Lower lobe of right lung (tissue), 2 donors: ENCODE data around the gene ETV6. TPM values are rescaled to one million over a fixed set of nuclear protein-coding genes. Genes with fewer than 3 reads are reported as not detected.

Experiments
- ATAC-seq, 2 donors: fragments of 200-7000 bp; cut with Tn5 transposase; one replicate each; pipeline ENCODE4 v1.9.1; 2020 to 2022; ENCODE audit warnings: mild to moderate bottlenecking in 2 of 2, moderate library complexity in 2 of 2
- DNase-seq: peaks from one replicate; pipeline ENCODE4 v3.0.0-alpha.2; 2020
- H3K27ac ChIP-seq: fragments of 200-600 bp; one replicate; pipeline ENCODE4 v1.8.0; 2022
- H3K27me3 ChIP-seq: fragments of 200-600 bp; one replicate; pipeline ENCODE4 v1.8.0; 2022; ENCODE audit warnings: low read depth
- H3K36me3 ChIP-seq: fragments of 200-600 bp; one replicate; pipeline ENCODE4 v1.8.0; 2022; ENCODE audit warnings: mild to moderate bottlenecking
- H3K4me1 ChIP-seq: fragments of 200-600 bp; one replicate; pipeline ENCODE4 v1.8.0; 2022
- H3K4me3 ChIP-seq: fragments of 200-600 bp; one replicate; pipeline ENCODE4 v1.8.0; 2022; ENCODE audit warnings: mild to moderate bottlenecking
- H3K9me3 ChIP-seq: fragments of 200-600 bp; one replicate; pipeline ENCODE4 v1.8.0; 2022
- intact Hi-C: fragments of 100-400 bp; cut with DNase I; formaldehyde crosslinking; loops from one replicate; pipeline ENCODE4 v1.11.0; 2022
- total RNA-seq: library from RNA; stranded (reverse); fragmentation: NEBNext Ultra II Directional; extraction: Animal tissue kit (Norgen Biotek cat#: 25700); gene quantifications from one replicate; pipeline ENCODE4 v1.2.1, GENCODE V29; 2021
- TF ChIP-seq, protein P1 (sequence below): fragments of 200-600 bp; IDR thresholded peaks from one replicate; pipeline ENCODE4 v1.8.0; 2022; ENCODE audit warnings: antibody characterized with exemption, mild to moderate bottlenecking
- donor health status: DM: no; HTN: yes; CAD: no; lungs with severe emphysema.

The ETV6 gene
- total RNA-seq, 1 donor from 2014 or later, result 48.4 TPM

DNA sequence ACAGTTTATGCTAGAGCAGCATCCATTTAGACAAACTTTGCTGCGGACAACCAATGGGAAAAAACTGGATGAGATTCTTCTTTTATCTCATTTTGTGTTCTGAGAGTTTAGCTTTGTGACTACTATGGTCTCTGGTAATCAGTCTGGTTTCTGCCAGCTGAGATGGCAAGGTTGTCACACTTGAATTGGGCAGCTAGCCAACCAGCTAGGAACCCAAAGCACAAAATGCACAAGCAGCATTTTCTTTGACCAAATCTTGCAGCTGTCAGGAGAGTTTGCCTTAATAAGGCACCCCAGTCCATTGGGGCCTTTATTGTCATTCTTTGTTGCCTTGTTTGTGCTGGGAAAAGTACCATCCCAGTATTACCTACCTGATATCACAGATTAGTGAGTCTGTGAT is 34.0 kb upstream of the ETV6 start:
- intact Hi-C loops, result no loop called here
- Histone ChIP-seq H3K27ac (no peak overlapping the region), H3K4me1 (no peaks in the 10 kb centered on the region), H3K9me3 (no peaks in the 10 kb centered on the region), H3K4me3 (no peak overlapping the region), H3K36me3 (no peaks in the 10 kb centered on the region), H3K27me3 (no peaks in the 10 kb centered on the region)
- no peak for DNase-seq
- TF ChIP-seq, protein P1, sequence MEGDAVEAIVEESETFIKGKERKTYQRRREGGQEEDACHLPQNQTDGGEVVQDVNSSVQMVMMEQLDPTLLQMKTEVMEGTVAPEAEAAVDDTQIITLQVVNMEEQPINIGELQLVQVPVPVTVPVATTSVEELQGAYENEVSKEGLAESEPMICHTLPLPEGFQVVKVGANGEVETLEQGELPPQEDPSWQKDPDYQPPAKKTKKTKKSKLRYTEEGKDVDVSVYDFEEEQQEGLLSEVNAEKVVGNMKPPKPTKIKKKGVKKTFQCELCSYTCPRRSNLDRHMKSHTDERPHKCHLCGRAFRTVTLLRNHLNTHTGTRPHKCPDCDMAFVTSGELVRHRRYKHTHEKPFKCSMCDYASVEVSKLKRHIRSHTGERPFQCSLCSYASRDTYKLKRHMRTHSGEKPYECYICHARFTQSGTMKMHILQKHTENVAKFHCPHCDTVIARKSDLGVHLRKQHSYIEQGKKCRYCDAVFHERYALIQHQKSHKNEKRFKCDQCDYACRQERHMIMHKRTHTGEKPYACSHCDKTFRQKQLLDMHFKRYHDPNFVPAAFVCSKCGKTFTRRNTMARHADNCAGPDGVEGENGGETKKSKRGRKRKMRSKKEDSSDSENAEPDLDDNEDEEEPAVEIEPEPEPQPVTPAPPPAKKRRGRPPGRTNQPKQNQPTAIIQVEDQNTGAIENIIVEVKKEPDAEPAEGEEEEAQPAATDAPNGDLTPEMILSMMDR, result no peak
- ATAC-seq, result no peak

DNA sequence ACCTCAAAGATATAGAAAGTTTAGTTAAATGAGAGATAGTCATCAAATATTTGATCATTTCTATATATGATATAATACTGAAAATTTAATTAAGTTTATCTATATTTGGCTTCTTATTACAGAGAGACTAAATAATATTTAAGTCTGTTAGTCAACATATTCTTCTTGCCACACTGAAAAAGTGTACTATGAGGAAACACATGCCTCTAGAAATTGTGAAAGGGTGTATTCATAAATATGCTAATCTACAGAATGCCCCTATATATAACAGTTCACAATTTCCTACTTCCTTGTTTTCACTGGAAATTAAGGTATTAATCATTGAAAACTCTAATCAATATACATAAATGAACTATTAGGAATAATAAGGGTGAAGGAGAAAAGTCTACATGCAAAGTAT is 31.4 kb upstream of the ETV6 start:
- TF ChIP-seq, protein P1, result no peak
- DNase-seq, result no peak
- no peak overlapping the region for H3K4me3 ChIP-seq
- no peak overlapping the region for H3K27ac ChIP-seq
- intact Hi-C loops, result no loop called here
- no peaks in the 10 kb centered on the region for H3K9me3 ChIP-seq
- peaks cover 9% of the 10 kb centered on the region for H3K4me1 ChIP-seq
- no peaks in the 10 kb centered on the region for H3K36me3 ChIP-seq
- H3K27me3 ChIP-seq, result no peaks in the 10 kb centered on the region
- no peak for ATAC-seq

DNA sequence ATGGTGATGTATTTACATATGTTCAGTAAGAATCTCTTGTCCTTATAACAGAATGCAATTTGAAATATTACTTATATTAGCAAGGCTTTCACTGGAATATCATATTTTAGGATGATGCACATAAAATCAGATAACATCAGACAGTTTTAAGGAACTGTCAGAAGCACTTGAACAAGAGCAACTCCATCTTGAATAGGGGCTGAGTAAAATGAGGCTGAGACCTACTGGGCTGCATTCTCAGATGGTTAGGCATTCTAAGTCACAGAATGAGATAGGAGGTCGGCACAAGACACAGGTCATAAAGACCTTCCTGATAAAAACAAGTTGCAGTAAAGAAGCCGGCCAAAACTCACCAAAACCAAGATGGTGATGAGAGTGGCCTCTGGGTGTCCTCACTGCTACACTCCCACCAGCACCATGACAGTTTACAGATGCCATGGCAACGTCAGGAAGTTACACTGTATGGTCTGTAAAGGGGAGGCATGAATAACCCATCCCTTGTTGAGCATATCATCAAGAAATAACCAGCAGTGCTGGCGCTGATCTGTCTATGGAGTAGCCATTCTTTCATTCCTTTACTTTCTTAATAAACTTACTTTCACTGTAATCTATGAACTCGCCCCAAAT is 27.6 kb upstream of the ETV6 start:
- intact Hi-C loops, result no loop called here
- H3K4me1 ChIP-seq, result peaks cover 17% of the 10 kb centered on the region
- no peaks in the 10 kb centered on the region for H3K27me3 ChIP-seq
- ATAC-seq (no peak), DNase-seq (no peak)
- TF ChIP-seq, protein P1, result no peak
- no peaks in the 10 kb centered on the region for H3K9me3 ChIP-seq
- H3K4me3 ChIP-seq, result no peak overlapping the region
- H3K36me3 ChIP-seq, result no peaks in the 10 kb centered on the region
- H3K27ac ChIP-seq, result no peak overlapping the region

DNA sequence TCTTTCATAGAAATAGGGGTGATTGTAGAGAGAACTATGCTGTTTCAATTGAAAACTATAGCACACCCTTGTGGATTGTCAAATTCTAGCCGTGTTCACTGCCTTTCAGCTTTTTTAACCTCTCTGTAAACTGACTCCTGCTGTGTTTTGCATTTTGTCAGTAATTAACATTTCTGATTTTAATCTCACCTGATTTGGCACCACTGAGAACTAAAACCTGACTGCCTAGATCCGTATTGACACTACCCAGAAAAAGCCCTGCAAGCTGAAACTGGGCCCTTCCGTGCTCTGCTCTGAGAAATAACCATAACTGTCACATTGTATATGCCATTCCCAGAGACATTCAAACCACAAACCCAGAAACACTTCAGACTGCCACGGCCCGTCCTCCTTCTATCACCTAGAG is 26.6 kb upstream of the ETV6 start:
- H3K27ac ChIP-seq, result no peak overlapping the region

DNA sequence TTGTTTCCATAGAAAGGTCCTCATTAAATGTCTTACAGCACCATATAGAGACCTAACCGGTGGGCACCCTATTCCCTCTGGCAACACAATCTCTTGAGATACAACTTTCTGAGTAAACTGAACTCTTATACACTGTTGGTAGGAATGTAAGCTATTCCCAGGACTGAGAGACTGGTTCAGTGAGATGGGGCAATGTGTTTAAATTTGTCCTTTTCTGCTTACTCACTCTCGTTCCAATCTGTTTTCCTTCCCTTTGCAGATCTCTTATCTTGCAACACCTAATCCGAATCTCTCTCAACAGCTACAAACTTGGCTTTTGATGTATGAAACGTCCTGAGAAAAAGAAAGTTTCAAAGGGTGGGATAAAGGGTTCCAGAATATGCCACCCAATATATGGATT is 26.1 kb upstream of the ETV6 start:
- H3K4me3 ChIP-seq, result no peak overlapping the region
- H3K27me3 ChIP-seq, result no peaks in the 10 kb centered on the region
- intact Hi-C loops, result no loop called here
- TF ChIP-seq, protein P1, result no peak
- H3K9me3 ChIP-seq, result no peaks in the 10 kb centered on the region
- peaks cover 17% of the 10 kb centered on the region for H3K4me1 ChIP-seq
- ATAC-seq (peak; percentile 35 to 46), DNase-seq (no peak)
- H3K27ac ChIP-seq, result no peak overlapping the region
- no peaks in the 10 kb centered on the region for H3K36me3 ChIP-seq

More for the DNA sequence above, 26.6 kb upstream of the ETV6 start:
- Histone ChIP-seq H3K27me3 (no peaks in the 10 kb centered on the region), H3K36me3 (no peaks in the 10 kb centered on the region), H3K9me3 (no peaks in the 10 kb centered on the region), H3K4me3 (no peak overlapping the region), H3K4me1 (peaks cover 17% of the 10 kb centered on the region)
- intact Hi-C loops, result no loop called here
- TF ChIP-seq, protein P1, result no peak
- DNase-seq, result no peak
- peak in 1 of 2 donors; percentile 23 for ATAC-seq
